ENCODE data around the gene PTPRD. TPM values are rescaled to one million over a fixed set of nuclear protein-coding genes. Genes with fewer than 3 reads are reported as not detected.

PTPRD gene
- total and polyA plus RNA-seq, 2 donors (not counting 1 experiment from before 2014, with no cell fraction given) = not detected

DNA sequence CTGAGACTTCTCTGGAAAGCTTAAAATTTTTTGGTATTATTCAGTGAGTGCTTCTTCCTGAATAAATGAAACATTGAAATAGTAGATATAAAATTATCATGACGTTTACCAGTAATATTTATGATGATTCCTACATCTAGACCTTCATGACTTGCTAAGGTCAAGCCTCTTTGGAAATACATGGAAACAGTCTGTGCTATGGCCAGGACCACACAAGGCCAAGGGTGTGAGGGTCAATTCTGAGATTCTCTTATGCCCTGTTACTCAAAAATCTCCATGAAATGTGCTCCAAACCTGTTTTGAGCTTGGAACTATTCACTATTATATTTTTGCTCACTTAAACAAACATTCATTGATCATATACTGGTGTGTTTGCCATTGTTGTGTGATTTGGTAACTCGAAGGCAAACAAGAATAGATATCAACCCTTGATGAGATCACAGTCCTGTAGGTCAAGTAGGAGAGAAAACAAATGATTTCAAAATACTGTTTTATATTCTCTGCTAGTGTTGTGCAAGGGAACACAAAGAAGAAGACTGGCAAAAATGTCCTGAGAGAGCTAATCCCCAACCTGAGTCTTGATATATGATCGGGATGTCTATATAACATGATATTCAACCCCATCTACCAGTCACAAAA is 1558.3 kb downstream of the PTPRD start:
- TF ChIP-seq, protein P1, sequence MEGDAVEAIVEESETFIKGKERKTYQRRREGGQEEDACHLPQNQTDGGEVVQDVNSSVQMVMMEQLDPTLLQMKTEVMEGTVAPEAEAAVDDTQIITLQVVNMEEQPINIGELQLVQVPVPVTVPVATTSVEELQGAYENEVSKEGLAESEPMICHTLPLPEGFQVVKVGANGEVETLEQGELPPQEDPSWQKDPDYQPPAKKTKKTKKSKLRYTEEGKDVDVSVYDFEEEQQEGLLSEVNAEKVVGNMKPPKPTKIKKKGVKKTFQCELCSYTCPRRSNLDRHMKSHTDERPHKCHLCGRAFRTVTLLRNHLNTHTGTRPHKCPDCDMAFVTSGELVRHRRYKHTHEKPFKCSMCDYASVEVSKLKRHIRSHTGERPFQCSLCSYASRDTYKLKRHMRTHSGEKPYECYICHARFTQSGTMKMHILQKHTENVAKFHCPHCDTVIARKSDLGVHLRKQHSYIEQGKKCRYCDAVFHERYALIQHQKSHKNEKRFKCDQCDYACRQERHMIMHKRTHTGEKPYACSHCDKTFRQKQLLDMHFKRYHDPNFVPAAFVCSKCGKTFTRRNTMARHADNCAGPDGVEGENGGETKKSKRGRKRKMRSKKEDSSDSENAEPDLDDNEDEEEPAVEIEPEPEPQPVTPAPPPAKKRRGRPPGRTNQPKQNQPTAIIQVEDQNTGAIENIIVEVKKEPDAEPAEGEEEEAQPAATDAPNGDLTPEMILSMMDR (IDR thresholded peaks at IDR 0.05) = no peak
- no peak for TF ChIP-seq EZH2 (IDR thresholded peaks at IDR 0.05; ENCODE audit: borderline replicate concordance, insufficient read depth, low read depth, low read length, poor library complexity, severe bottlenecking)
- no peaks in the 10 kb centered on the region for H3K9me3 Mint-ChIP-seq (ENCODE audit: insufficient read depth)
- H3K27ac Mint-ChIP-seq = no peak overlapping the region
- no peaks in the 10 kb centered on the region for H3K4me1 Mint-ChIP-seq
- no peaks in the 10 kb centered on the region for H4K20me1 ChIP-seq (ENCODE audit: control insufficient read depth, insufficient read depth, low read length, poor library complexity, severe bottlenecking)
- no peaks in the 10 kb centered on the region for H3K27me3 ChIP-seq (replicated peaks in 1 of 4; ENCODE audit: control extremely low read depth in 1 of 4, control insufficient read depth in 3 of 4, insufficient read depth in 4 of 4, low read length in 3 of 4)
- no peak overlapping the region for H3K4me3 ChIP-seq (ENCODE audit: control extremely low read depth in 1 of 5, extremely low read depth in 1 of 5, insufficient read depth in 1 of 5, low read depth in 2 of 5, low read length in 4 of 5)
- POLR2A ChIA-PET = no interaction called here
- no peaks in the 10 kb centered on the region for H3K9me3 ChIP-seq (ENCODE audit: control extremely low read depth in 1 of 3, control insufficient read depth in 2 of 3, insufficient read depth in 1 of 3, low read length in 2 of 3)
- no peak overlapping the region for H3K4me3 Mint-ChIP-seq
- H3K4me1 ChIP-seq (ENCODE audit: control insufficient read depth in 2 of 2, insufficient read depth in 2 of 2, low read length in 2 of 2) = no peaks in the 10 kb centered on the region
- no peak overlapping the region for H3K27ac ChIP-seq (ENCODE audit: low read length in 2 of 2)
- intact Hi-C loops (cut with micrococcal nuclease) = no loop called here
- H2AFZ ChIP-seq (ENCODE audit: insufficient read depth, low read depth, low read length, poor library complexity, severe bottlenecking) = no peak overlapping the region
- CTCF ChIA-PET = no interaction called here
- DNase-seq (no peak), ATAC-seq (ENCODE audit: low read depth) (no peak)
- H3K27me3 Mint-ChIP-seq = no peaks in the 10 kb centered on the region
- no peaks in the 10 kb centered on the region for H3K79me2 ChIP-seq (ENCODE audit: control insufficient read depth, insufficient read depth, low read length)
- WGBS (ENCODE audit: insufficient coverage) = no CpG with 5 or more reads among the region's 3 CpGs
- no peak overlapping the region for H3K4me2 ChIP-seq (replicated peaks; ENCODE audit: low read depth, low read length, poor library complexity, severe bottlenecking)
- no peaks in the 10 kb centered on the region for H3K36me3 ChIP-seq (replicated peaks in 1 of 2; ENCODE audit: control extremely low read depth in 1 of 2, control insufficient read depth in 1 of 2, extremely low read depth in 1 of 2, insufficient read depth in 2 of 2, low read length in 1 of 2)
- H3K9ac ChIP-seq (ENCODE audit: low read length) = no peak overlapping the region

DNA sequence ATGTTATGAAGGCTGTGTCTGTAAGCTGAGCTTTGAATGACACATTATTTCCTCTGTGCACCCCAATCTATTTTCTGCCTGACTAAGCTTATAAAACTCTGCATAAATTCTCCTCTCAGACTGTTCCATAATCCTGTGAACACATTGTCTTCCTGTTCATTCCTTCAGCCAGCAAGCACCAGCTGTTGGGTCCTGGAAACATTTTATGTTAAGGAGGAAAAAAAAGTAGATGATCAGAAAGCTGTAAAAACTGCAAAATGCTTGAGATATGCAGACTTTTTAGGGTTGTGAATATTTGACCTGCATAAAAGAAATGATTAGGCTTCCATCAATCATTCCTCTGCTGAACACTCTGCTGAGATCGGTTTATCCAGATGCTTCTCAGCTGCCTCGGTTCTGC is 1567.2 kb downstream of the PTPRD start:
- H3K9me3 ChIP-seq (ENCODE audit: control extremely low read depth in 1 of 3, control insufficient read depth in 2 of 3, insufficient read depth in 1 of 3, low read length in 2 of 3) = no peaks in the 10 kb centered on the region
- DNase-seq = no peak
- no peak overlapping the region for H3K27ac ChIP-seq (ENCODE audit: low read length in 2 of 2)
- no CpG with 5 or more reads among the region's 2 CpGs for WGBS (ENCODE audit: insufficient coverage)
- Mint-ChIP-seq H3K27ac (no peak overlapping the region), H3K4me1 (no peaks in the 10 kb centered on the region), H3K9me3 (ENCODE audit: insufficient read depth) (peaks cover 6% of the 10 kb centered on the region), H3K4me3 (no peak overlapping the region), H3K27me3 (no peaks in the 10 kb centered on the region)
- intact Hi-C loops (cut with micrococcal nuclease) = no loop called here
- H3K36me3 ChIP-seq (replicated peaks in 1 of 2; ENCODE audit: control extremely low read depth in 1 of 2, control insufficient read depth in 1 of 2, extremely low read depth in 1 of 2, insufficient read depth in 2 of 2, low read length in 1 of 2) = no peaks in the 10 kb centered on the region
- H3K9ac ChIP-seq (ENCODE audit: low read length) = no peak overlapping the region
- H2AFZ ChIP-seq (ENCODE audit: insufficient read depth, low read depth, low read length, poor library complexity, severe bottlenecking) = no peak overlapping the region
- H3K79me2 ChIP-seq (ENCODE audit: control insufficient read depth, insufficient read depth, low read length) = no peaks in the 10 kb centered on the region
- H3K4me2 ChIP-seq (replicated peaks; ENCODE audit: low read depth, low read length, poor library complexity, severe bottlenecking) = no peak overlapping the region
- TF ChIP-seq, protein P1 (IDR thresholded peaks at IDR 0.05) = no peak
- TF ChIP-seq EZH2 (IDR thresholded peaks at IDR 0.05; ENCODE audit: borderline replicate concordance, insufficient read depth, low read depth, low read length, poor library complexity, severe bottlenecking) = no peak
- ChIA-PET POLR2A (no interaction called here), CTCF (no interaction called here)
- no peak overlapping the region for H3K4me3 ChIP-seq (ENCODE audit: control extremely low read depth in 1 of 5, extremely low read depth in 1 of 5, insufficient read depth in 1 of 5, low read depth in 2 of 5, low read length in 4 of 5)
- H3K4me1 ChIP-seq (ENCODE audit: control insufficient read depth in 2 of 2, insufficient read depth in 2 of 2, low read length in 2 of 2) = no peaks in the 10 kb centered on the region
- no peak for ATAC-seq (ENCODE audit: low read depth)
- H3K27me3 ChIP-seq (replicated peaks in 1 of 4; ENCODE audit: control extremely low read depth in 1 of 4, control insufficient read depth in 3 of 4, insufficient read depth in 4 of 4, low read length in 3 of 4) = no peaks in the 10 kb centered on the region
- no peaks in the 10 kb centered on the region for H4K20me1 ChIP-seq (ENCODE audit: control insufficient read depth, insufficient read depth, low read length, poor library complexity, severe bottlenecking)

Data from B cell (primary cell).